ENCODE results near the gene CMTR2. TPM values are rescaled to one million over a fixed set of nuclear protein-coding genes. Genes with fewer than 3 reads are reported as not detected.
"Not testable (repeated sequence)": the region's sequence is repeated elsewhere in the genome, so short reads cannot be mapped to it uniquely, and the experiment has no call there.

Gene CMTR2
- total RNA-seq, 1 donor = 18.8 TPM

- Histone ChIP-seq H3K4me1 (ENCODE audit: insufficient read depth, low read length) (peaks cover 5% of the 10 kb centered on the region), H3K9me3 (ENCODE audit: low read depth, low read length) (no peaks in the 10 kb centered on the region), H3K27me3 (ENCODE audit: insufficient read depth, low read length) (peaks cover 14% of the 10 kb centered on the region), H3K4me3 (ENCODE audit: low read length) (no peak overlapping the region)
Observed at GRCh38 chr16:71293919-71294318, 4.7 kb upstream of the CMTR2 start.

GRCh38 chr16:71292095-71292494 is 2.9 kb upstream of the CMTR2 start:
- not testable (repeated sequence) for H3K4me3 ChIP-seq (ENCODE audit: low read length); H3K9me3 ChIP-seq (ENCODE audit: low read depth, low read length)
- H3K4me1 ChIP-seq (ENCODE audit: insufficient read depth, low read length) = peaks cover 19% of the 10 kb centered on the region

GRCh38 chr16:71289732-71290062 is 495 bp upstream of the CMTR2 start:
- H3K9me3 ChIP-seq (ENCODE audit: low read depth, low read length) = no peaks in the 10 kb centered on the region
- peaks cover 11% of the 10 kb centered on the region for H3K27me3 ChIP-seq (ENCODE audit: insufficient read depth, low read length)
- H3K4me1 ChIP-seq (ENCODE audit: insufficient read depth, low read length) = peaks cover 19% of the 10 kb centered on the region
- peak overlapping the region; percentile 84 for H3K4me3 ChIP-seq (ENCODE audit: low read length)

More at GRCh38 chr16:71292095-71292494, 2.9 kb upstream of the CMTR2 start:
- peaks cover 13% of the 10 kb centered on the region for H3K27me3 ChIP-seq (ENCODE audit: insufficient read depth, low read length)

DNA sequence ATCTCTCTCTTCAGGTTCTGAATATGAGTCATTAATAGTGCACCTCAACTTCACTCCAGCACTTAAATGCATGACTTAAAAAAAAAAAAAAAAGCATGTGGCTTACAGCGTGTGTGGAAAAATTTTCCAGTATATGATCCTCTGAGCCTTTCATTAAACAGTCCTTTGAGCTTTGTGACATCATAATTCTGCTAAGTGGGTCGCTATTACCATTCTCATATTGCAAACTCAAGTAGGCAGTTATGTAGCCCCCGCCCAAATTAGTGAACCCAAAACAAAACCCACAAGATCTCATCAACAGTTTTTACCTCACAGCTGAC is 672 bp downstream of the CMTR2 start:
- Histone ChIP-seq H3K4me1 (ENCODE audit: insufficient read depth, low read length) (peaks cover 19% of the 10 kb centered on the region), H3K4me3 (ENCODE audit: low read length) (peak overlapping the region; percentile 84)

GRCh38 chr16:71287911-71288310 is 1.3 kb downstream of the CMTR2 start:
- Histone ChIP-seq H3K4me3 (ENCODE audit: low read length) (no peak overlapping the region), H3K9me3 (ENCODE audit: low read depth, low read length) (no peaks in the 10 kb centered on the region), H3K27me3 (ENCODE audit: insufficient read depth, low read length) (peaks cover 5% of the 10 kb centered on the region), H3K4me1 (ENCODE audit: insufficient read depth, low read length) (peaks cover 19% of the 10 kb centered on the region)

More for the DNA sequence above, 672 bp downstream of the CMTR2 start:
- Histone ChIP-seq H3K27me3 (ENCODE audit: insufficient read depth, low read length) (peaks cover 11% of the 10 kb centered on the region), H3K9me3 (ENCODE audit: low read depth, low read length) (no peaks in the 10 kb centered on the region)

DNA sequence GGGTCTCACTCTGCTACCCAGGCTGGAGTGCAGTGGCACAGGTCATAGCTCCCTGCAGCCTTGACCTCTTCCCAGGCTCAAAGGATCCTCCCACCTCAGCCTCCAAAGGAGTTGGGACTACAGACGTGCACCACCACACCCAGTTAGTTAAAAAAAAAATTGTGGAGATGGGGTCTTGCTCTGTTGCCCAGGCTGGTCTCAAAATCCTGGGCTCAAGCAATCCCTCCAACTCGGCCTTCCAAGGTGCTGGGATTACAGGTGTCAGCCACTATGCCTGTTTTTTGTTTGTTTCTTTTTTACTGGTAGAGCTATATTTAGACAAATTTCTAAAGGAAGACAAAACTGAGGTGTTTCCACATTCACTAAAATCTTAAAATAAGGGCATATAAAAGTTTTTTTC is 1.7 kb downstream of the CMTR2 start:
- Histone ChIP-seq H3K27me3 (ENCODE audit: insufficient read depth, low read length) (peaks cover 1% of the 10 kb centered on the region), H3K4me3 (ENCODE audit: low read length) (no peak overlapping the region), H3K4me1 (ENCODE audit: insufficient read depth, low read length) (peaks cover 19% of the 10 kb centered on the region), H3K9me3 (ENCODE audit: low read depth, low read length) (no peaks in the 10 kb centered on the region)

DNA sequence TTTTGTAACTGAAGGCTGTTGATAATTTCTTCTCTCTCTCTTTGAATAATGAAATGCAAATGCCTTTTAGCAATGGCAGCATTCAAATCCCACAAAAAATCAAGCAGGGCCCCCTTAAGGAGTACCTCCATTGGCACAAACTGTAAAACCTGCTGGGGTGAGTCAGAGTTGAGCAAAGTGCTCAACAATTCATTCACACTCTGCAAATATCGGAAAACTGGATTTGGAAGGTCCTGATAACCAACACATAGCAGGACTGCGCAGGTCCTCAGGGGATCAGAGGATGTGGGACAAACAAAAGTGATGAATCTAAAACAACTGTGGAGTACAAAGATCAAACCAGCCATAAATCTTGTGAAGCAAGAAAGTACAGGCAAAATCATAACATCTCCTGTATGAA is 5.6 kb downstream of the CMTR2 start:
- no peaks in the 10 kb centered on the region for H3K27me3 ChIP-seq (ENCODE audit: insufficient read depth, low read length)
- peaks cover 11% of the 10 kb centered on the region for H3K4me1 ChIP-seq (ENCODE audit: insufficient read depth, low read length)
- H3K9me3 ChIP-seq (ENCODE audit: low read depth, low read length) = no peaks in the 10 kb centered on the region
- H3K4me3 ChIP-seq (ENCODE audit: low read length) = no peak overlapping the region

DNA sequence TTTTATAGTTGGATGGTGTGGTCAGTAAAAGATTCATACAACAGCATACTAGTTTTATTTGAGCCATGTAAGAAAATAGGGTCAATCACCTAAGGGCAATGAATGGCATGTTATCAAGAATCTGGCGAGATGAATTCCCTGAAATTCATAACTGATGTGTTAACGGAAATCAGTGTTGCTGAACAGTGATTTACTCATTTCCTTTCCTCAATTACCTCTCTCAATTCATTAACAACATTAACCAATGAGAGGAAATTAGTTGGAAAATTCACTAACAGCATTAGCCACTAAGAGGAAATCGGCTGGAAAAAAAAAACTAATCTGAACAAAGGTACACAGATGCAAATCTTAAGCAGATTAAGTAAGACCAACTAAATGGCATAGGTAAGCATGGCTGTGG is 6.3 kb downstream of the CMTR2 start:
- H3K27me3 ChIP-seq (ENCODE audit: insufficient read depth, low read length) = no peaks in the 10 kb centered on the region

GRCh38 chr16:71276589-71277334 is 12.4 kb downstream of the CMTR2 start:
- Histone ChIP-seq H3K4me1 (ENCODE audit: insufficient read depth, low read length) (no peaks in the 10 kb centered on the region), H3K9me3 (ENCODE audit: low read depth, low read length) (peaks cover 11% of the 10 kb centered on the region), H3K27me3 (ENCODE audit: insufficient read depth, low read length) (no peaks in the 10 kb centered on the region), H3K4me3 (ENCODE audit: low read length) (no peak overlapping the region)

More for the DNA sequence above, 6.3 kb downstream of the CMTR2 start:
- Histone ChIP-seq H3K9me3 (ENCODE audit: low read depth, low read length) (no peaks in the 10 kb centered on the region), H3K4me3 (ENCODE audit: low read length) (no peak overlapping the region), H3K4me1 (ENCODE audit: insufficient read depth, low read length) (peaks cover 4% of the 10 kb centered on the region)

DNA sequence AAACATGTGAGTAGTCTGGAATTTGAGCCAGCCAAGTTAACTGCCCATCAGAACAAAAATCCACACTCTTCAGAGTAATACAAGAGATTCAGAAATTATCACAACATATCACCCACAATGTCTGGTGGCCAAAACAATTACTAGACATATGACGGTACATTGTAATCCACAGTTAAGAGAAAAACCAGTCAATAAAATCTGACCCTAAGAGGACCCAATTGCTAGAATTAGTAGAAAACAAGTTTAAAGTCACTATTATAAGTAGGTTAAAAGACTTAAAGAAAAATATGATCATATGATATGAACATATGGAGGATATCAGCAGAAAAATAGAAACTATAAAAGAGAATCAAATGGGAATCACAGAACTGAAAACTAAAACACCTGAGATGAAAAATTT is 15.8 kb downstream of the CMTR2 start:
- H3K4me3 ChIP-seq (ENCODE audit: low read length) = no peak overlapping the region
- H3K27me3 ChIP-seq (ENCODE audit: insufficient read depth, low read length) = no peaks in the 10 kb centered on the region
- no peaks in the 10 kb centered on the region for H3K4me1 ChIP-seq (ENCODE audit: insufficient read depth, low read length)
- peaks cover 11% of the 10 kb centered on the region for H3K9me3 ChIP-seq (ENCODE audit: low read depth, low read length)

GRCh38 chr16:71264299-71264698 is 24.9 kb downstream of the CMTR2 start:
- Histone ChIP-seq H3K9me3 (ENCODE audit: low read depth, low read length) (no peaks in the 10 kb centered on the region), H3K4me3 (ENCODE audit: low read length) (no peak overlapping the region), H3K27me3 (ENCODE audit: insufficient read depth, low read length) (no peaks in the 10 kb centered on the region), H3K4me1 (ENCODE audit: insufficient read depth, low read length) (no peaks in the 10 kb centered on the region)

- H3K9me3 ChIP-seq (ENCODE audit: low read depth, low read length) = no peaks in the 10 kb centered on the region
- H3K4me3 ChIP-seq (ENCODE audit: low read length) = no peak overlapping the region
- H3K27me3 ChIP-seq (ENCODE audit: insufficient read depth, low read length) = no peaks in the 10 kb centered on the region
- no peaks in the 10 kb centered on the region for H3K4me1 ChIP-seq (ENCODE audit: insufficient read depth, low read length)
Observed at GRCh38 chr16:71263582-71263981, 25.6 kb downstream of the CMTR2 start.

DNA sequence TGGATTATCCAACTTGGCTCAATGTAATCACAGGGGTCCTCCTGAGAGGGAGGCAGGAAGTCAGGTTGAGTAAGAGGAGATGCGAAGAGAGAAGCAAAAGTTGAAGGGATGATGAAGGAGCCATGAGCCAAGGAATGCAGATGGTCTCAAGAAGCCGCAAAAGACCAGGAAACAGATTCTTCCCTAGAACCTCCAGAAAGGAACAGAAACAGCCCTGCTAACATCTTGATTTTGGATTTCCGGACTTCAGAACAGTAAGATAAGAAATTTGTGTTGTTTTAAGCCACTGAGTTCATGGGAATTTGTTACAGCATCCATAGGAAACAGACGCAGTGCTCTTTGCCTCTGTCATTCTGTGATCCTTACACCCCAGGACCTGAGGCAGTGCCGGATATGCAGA is 26.8 kb downstream of the CMTR2 start:
- no peaks in the 10 kb centered on the region for H3K9me3 ChIP-seq (ENCODE audit: low read depth, low read length)
- H3K27me3 ChIP-seq (ENCODE audit: insufficient read depth, low read length) = no peaks in the 10 kb centered on the region
- H3K4me3 ChIP-seq (ENCODE audit: low read length) = no peak overlapping the region
- no peaks in the 10 kb centered on the region for H3K4me1 ChIP-seq (ENCODE audit: insufficient read depth, low read length)

DNA sequence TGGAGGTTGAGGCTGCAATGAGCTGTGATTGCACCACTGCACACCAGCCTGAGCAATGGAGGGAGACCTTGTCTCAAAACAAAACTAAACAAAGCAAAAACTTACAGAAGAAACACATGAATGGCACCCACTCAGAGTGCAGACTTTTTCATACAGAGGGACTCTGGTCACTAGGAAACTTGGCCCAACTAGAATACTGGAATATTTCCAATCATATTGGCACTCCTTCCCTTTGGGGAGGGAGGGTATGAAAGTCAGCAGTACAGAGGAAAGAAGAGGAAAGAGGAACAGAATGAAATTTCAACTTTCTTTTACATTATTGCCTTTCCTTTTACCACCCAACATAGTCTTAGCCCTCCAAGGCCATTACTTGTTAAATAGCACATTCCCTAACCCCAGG is 28.2 kb downstream of the CMTR2 start:
- Histone ChIP-seq H3K4me1 (ENCODE audit: insufficient read depth, low read length) (no peaks in the 10 kb centered on the region), H3K9me3 (ENCODE audit: low read depth, low read length) (no peaks in the 10 kb centered on the region), H3K27me3 (ENCODE audit: insufficient read depth, low read length) (no peaks in the 10 kb centered on the region), H3K4me3 (ENCODE audit: low read length) (no peak overlapping the region)

DNA sequence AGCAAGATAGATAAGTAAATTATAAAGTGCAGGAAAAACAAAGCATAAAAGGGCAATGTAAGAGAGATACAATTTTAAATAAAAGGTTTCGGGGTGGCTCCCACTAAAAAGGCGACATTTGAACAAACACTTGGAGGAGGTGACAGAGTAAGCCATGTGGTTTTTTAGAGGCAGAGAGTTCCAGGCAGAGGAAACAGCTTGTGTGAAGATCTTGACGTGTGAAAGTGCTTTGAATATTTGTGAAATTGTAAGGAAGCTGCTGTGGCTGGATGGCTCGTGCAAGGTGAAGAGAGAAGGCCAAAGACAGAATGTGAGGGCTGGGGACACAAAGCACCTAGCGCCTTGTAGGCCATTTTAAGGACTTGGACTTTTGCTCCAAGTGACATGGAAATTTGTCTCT is 30.1 kb downstream of the CMTR2 start:
- no peak overlapping the region for H3K4me3 ChIP-seq (ENCODE audit: low read length)
- peaks cover 7% of the 10 kb centered on the region for H3K4me1 ChIP-seq (ENCODE audit: insufficient read depth, low read length)
- no peaks in the 10 kb centered on the region for H3K27me3 ChIP-seq (ENCODE audit: insufficient read depth, low read length)
- no peaks in the 10 kb centered on the region for H3K9me3 ChIP-seq (ENCODE audit: low read depth, low read length)

DNA sequence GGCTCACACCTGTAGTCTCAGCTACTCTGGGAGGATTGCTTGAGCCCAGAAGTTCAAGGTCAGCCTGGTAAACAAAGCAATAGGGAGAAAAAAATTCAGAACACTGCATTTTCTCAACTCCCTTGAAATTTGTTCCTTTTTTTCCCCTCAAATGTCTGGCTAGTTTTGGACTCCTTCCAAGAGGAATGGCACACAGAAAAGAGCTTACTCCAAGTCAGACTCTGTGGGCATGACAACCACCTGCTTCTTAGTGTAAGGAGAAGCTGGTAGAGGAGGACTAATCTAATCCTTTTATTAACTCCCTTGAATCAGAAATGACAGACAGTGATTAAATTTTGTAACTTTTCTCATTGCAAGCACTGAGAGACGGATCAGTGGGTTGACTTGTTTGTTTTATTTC is 30.8 kb downstream of the CMTR2 start:
- no peak overlapping the region for H3K4me3 ChIP-seq (ENCODE audit: low read length)
- no peaks in the 10 kb centered on the region for H3K9me3 ChIP-seq (ENCODE audit: low read depth, low read length)
- peaks cover 7% of the 10 kb centered on the region for H3K4me1 ChIP-seq (ENCODE audit: insufficient read depth, low read length)
- H3K27me3 ChIP-seq (ENCODE audit: insufficient read depth, low read length) = no peaks in the 10 kb centered on the region

Data from mononuclear cell (primary cell).